Neural cell (in vitro differentiated cells): ENCODE measurements around the gene RTF1. TPM values are rescaled to one million over a fixed set of nuclear protein-coding genes. Genes with fewer than 3 reads are reported as not detected.

ENCODE experiments used
- H2AFZ ChIP-seq: fragments of 200-600, 300-800 bp; sonication (generic), shearing (Covaris generic); 2 replicates; pipeline ENCODE4 v1.6.0; 2014; ENCODE audit warnings: low read depth, mild to moderate bottlenecking, antibody characterized with exemption, low read length, moderate library complexity
- H3F3A ChIP-seq: fragments of 200-600 bp; shearing (Covaris generic); 2 replicates; pipeline ENCODE4 v1.6.1; 2016; ENCODE audit warnings: mild to moderate bottlenecking, moderate library complexity, mixed read lengths, antibody characterized with exemption, low read length; ENCODE audit not compliant: insufficient read depth, poor library complexity, severe bottlenecking
- H3K27ac ChIP-seq: fragments of 200-600, 300-800 bp; sonication (generic), shearing (Covaris generic); 2 replicates; pipeline ENCODE4 v1.5.1; 2014; ENCODE audit warnings: mild to moderate bottlenecking, low read length, moderate library complexity
- H3K27me3 ChIP-seq: fragments of 300-800, 200-600 bp; sonication (generic), shearing (Covaris generic); 2 replicates; pipeline ENCODE4 v1.6.0; 2014; ENCODE audit warnings: mild to moderate bottlenecking, low read depth, low read length, moderate library complexity; ENCODE audit not compliant: insufficient read depth
- H3K36me3 ChIP-seq: fragments of 300-800, 200-600 bp; sonication (generic), shearing (Covaris generic); 2 replicates; pipeline ENCODE4 v1.5.1; 2014; ENCODE audit warnings: mild to moderate bottlenecking, antibody characterized with exemption, low read length, moderate library complexity; ENCODE audit not compliant: insufficient read depth
- H3K4me2 ChIP-seq: fragments of 300-800, 200-600 bp; sonication (generic), shearing (Covaris generic); 2 replicates; pipeline ENCODE4 v1.6.0; 2014; ENCODE audit warnings: mild to moderate bottlenecking, low read length
- H3K4me3 ChIP-seq: fragments of 300-800, 200-600 bp; sonication (generic), shearing (Covaris generic); 2 replicates; pipeline ENCODE4 v1.5.1; 2014; ENCODE audit warnings: mild to moderate bottlenecking, low read length, moderate library complexity
- H3K79me2 ChIP-seq: fragments of 200-600 bp; shearing (Covaris generic); replicated peaks from 2 replicates; pipeline ENCODE4 v1.6.0; 2014; ENCODE audit warnings: mild to moderate bottlenecking, low read length, moderate library complexity; ENCODE audit not compliant: insufficient read depth
- H3K9ac ChIP-seq: fragments of 300-800, 200-600 bp; sonication (generic), shearing (Covaris generic); 2 replicates; pipeline ENCODE4 v1.6.1; 2016; ENCODE audit warnings: mild to moderate bottlenecking, low read length, mixed read lengths
- H3K9me2 ChIP-seq: fragments of 200-600 bp; shearing (Covaris generic); 2 replicates; pipeline ENCODE4 v1.6.1; 2016; ENCODE audit warnings: mild to moderate bottlenecking, low read length, mixed read lengths; ENCODE audit not compliant: insufficient read depth
- H3K9me3 ChIP-seq: fragments of 200-600, 300-800 bp; sonication (generic), shearing (Covaris generic); 2 replicates; pipeline ENCODE4 v1.6.1; 2016; ENCODE audit warnings: mild to moderate bottlenecking, mixed run types, low read length, moderate library complexity, mixed read lengths
- H4K20me1 ChIP-seq: fragments of 200-600 bp; shearing (Covaris generic); 2 replicates; pipeline ENCODE4 v1.6.1; 2016; ENCODE audit warnings: mild to moderate bottlenecking, mixed run types; ENCODE audit not compliant: insufficient read depth
- CTCF ChIP-seq: fragments of 450-650 bp; IDR thresholded peaks from 2 replicates; pipeline ENCODE4 v1.5.1; 2014; ENCODE audit warnings: antibody characterized with exemption, mild to moderate bottlenecking, moderate library complexity; ENCODE audit not compliant: poor library complexity, severe bottlenecking
- EP300 ChIP-seq: fragments of 450-650 bp; conservative IDR thresholded peaks from 2 replicates; pipeline ENCODE4 v1.6.1; 2014; ENCODE audit warnings: antibody characterized with exemption, mild to moderate bottlenecking, moderate library complexity; ENCODE audit not compliant: poor library complexity, severe bottlenecking
- EZH2 ChIP-seq: fragments of 200-600, 300-800 bp; shearing (Covaris generic), sonication (generic); IDR thresholded peaks from 2 replicates; pipeline ENCODE4 v1.6.1; 2014; ENCODE audit warnings: antibody characterized with exemption, low read length, borderline replicate concordance, mild to moderate bottlenecking; ENCODE audit not compliant: insufficient read depth, poor library complexity, severe bottlenecking
- MXI1 ChIP-seq: fragments of 450-650 bp; conservative IDR thresholded peaks from 2 replicates; pipeline ENCODE4 v1.6.1; 2014; ENCODE audit warnings: antibody characterized with exemption, mild to moderate bottlenecking; ENCODE audit not compliant: poor library complexity, severe bottlenecking
- POLR2AphosphoS5 ChIP-seq: IDR thresholded peaks from 2 replicates; pipeline ENCODE4 v1.6.1; 2012
- RAD21 ChIP-seq: fragments of 450-650 bp; conservative IDR thresholded peaks from 2 replicates; pipeline ENCODE4 v1.6.1; 2014; ENCODE audit warnings: antibody characterized with exemption, mild to moderate bottlenecking, moderate library complexity
- SMC3 ChIP-seq: fragments of 450-650 bp; conservative IDR thresholded peaks from 2 replicates; pipeline ENCODE4 v1.6.1; 2014; ENCODE audit warnings: antibody characterized with exemption, mild to moderate bottlenecking, moderate library complexity; ENCODE audit not compliant: poor library complexity
- TAF1 ChIP-seq: IDR thresholded peaks from 2 replicates; pipeline ENCODE4 v1.6.1; 2012; ENCODE audit warnings: low read depth
- polyA plus RNA-seq: library from polyadenylated mRNA; depleted of rRNA; stranded (reverse); fragments of >200 nt; gene quantifications from 2 replicates; pipeline ENCODE4 v1.2.3, GENCODE V29; 2014
- TF ChIP-seq, protein P1 (sequence below): IDR thresholded peaks from 2 replicates; pipeline ENCODE4 v1.6.1; 2012; ENCODE audit warnings: borderline replicate concordance

Gene RTF1
- polyA plus RNA-seq, 1 donor from 2014 or later = 84.1 TPM

- Histone ChIP-seq H3K4me3 (no peak overlapping the region), H3K9me3 (no peaks in the 10 kb centered on the region), H3K79me2 (no peaks in the 10 kb centered on the region), H3K27ac (no peak overlapping the region), H3F3A (no peaks in the 10 kb centered on the region), H3K9ac (no peak overlapping the region), H3K4me2 (no peak overlapping the region), H2AFZ (no peak overlapping the region), H3K36me3 (no peaks in the 10 kb centered on the region), H4K20me1 (no peaks in the 10 kb centered on the region), H3K9me2 (no peaks in the 10 kb centered on the region), H3K27me3 (peaks cover 55% of the 10 kb centered on the region)
- TF ChIP-seq EZH2 = no peak
- TF ChIP-seq TAF1 = no peak
- TF ChIP-seq POLR2AphosphoS5 = no peak
- no peak for TF ChIP-seq CTCF
- no peak for TF ChIP-seq MXI1
- TF ChIP-seq, protein P1, sequence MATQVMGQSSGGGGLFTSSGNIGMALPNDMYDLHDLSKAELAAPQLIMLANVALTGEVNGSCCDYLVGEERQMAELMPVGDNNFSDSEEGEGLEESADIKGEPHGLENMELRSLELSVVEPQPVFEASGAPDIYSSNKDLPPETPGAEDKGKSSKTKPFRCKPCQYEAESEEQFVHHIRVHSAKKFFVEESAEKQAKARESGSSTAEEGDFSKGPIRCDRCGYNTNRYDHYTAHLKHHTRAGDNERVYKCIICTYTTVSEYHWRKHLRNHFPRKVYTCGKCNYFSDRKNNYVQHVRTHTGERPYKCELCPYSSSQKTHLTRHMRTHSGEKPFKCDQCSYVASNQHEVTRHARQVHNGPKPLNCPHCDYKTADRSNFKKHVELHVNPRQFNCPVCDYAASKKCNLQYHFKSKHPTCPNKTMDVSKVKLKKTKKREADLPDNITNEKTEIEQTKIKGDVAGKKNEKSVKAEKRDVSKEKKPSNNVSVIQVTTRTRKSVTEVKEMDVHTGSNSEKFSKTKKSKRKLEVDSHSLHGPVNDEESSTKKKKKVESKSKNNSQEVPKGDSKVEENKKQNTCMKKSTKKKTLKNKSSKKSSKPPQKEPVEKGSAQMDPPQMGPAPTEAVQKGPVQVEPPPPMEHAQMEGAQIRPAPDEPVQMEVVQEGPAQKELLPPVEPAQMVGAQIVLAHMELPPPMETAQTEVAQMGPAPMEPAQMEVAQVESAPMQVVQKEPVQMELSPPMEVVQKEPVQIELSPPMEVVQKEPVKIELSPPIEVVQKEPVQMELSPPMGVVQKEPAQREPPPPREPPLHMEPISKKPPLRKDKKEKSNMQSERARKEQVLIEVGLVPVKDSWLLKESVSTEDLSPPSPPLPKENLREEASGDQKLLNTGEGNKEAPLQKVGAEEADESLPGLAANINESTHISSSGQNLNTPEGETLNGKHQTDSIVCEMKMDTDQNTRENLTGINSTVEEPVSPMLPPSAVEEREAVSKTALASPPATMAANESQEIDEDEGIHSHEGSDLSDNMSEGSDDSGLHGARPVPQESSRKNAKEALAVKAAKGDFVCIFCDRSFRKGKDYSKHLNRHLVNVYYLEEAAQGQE = no peak
- no peak for TF ChIP-seq SMC3
- TF ChIP-seq RAD21 = no peak
- no peak for TF ChIP-seq EP300
Measured at GRCh38 chr15:41491889-41492288, 75.0 kb downstream of the RTF1 start.

GRCh38 chr15:41492597-41493204 is 75.8 kb downstream of the RTF1 start:
- Histone ChIP-seq H3K9me3 (no peaks in the 10 kb centered on the region), H3K27ac (no peak overlapping the region), H2AFZ (no peak overlapping the region), H3F3A (no peaks in the 10 kb centered on the region), H3K27me3 (peaks cover 63% of the 10 kb centered on the region), H3K79me2 (no peaks in the 10 kb centered on the region), H4K20me1 (no peaks in the 10 kb centered on the region), H3K4me3 (peak overlapping the region; percentile 75), H3K4me2 (peak overlapping the region; percentile 65), H3K9me2 (no peaks in the 10 kb centered on the region), H3K9ac (peak overlapping the region; percentile 47), H3K36me3 (no peaks in the 10 kb centered on the region)
- no peak for TF ChIP-seq EZH2
- no peak for TF ChIP-seq MXI1
- TF ChIP-seq SMC3 = no peak
- no peak for TF ChIP-seq CTCF
- TF ChIP-seq EP300 = no peak
- no peak for TF ChIP-seq POLR2AphosphoS5
- TF ChIP-seq TAF1 = no peak
- TF ChIP-seq, protein P1 = no peak
- no peak for TF ChIP-seq RAD21
